ENCODE measurements around the gene ADGRV1.

ADGRV1 gene

DNA sequence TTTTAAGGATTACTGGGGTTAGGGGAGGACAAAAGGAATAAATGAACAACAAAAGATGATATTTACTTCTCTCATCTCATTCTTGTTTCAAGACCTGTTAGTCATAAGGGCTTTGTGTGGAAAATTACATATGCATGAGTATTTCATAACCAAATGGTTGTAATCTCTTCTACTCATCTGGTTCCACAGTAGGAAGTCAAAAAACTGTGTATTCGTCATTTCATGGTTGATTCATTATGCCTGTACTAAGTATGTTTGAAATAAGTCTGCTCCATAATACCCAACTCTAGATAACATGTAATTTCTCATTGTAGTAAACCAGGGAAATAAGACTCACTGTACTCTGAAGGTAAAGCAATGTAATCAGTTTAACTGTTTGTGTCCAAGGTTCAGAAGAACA lies 611.7 kb downstream of the ADGRV1 start:
- no peak for DNase-seq (ENCODE audit: low spot score)
- no peak overlapping the region for H3K27ac ChIP-seq
- TF ChIP-seq, protein P1, sequence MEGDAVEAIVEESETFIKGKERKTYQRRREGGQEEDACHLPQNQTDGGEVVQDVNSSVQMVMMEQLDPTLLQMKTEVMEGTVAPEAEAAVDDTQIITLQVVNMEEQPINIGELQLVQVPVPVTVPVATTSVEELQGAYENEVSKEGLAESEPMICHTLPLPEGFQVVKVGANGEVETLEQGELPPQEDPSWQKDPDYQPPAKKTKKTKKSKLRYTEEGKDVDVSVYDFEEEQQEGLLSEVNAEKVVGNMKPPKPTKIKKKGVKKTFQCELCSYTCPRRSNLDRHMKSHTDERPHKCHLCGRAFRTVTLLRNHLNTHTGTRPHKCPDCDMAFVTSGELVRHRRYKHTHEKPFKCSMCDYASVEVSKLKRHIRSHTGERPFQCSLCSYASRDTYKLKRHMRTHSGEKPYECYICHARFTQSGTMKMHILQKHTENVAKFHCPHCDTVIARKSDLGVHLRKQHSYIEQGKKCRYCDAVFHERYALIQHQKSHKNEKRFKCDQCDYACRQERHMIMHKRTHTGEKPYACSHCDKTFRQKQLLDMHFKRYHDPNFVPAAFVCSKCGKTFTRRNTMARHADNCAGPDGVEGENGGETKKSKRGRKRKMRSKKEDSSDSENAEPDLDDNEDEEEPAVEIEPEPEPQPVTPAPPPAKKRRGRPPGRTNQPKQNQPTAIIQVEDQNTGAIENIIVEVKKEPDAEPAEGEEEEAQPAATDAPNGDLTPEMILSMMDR (IDR thresholded peaks at IDR 0.05): no peak
- H3K4me3 ChIP-seq: no peak overlapping the region

DNA sequence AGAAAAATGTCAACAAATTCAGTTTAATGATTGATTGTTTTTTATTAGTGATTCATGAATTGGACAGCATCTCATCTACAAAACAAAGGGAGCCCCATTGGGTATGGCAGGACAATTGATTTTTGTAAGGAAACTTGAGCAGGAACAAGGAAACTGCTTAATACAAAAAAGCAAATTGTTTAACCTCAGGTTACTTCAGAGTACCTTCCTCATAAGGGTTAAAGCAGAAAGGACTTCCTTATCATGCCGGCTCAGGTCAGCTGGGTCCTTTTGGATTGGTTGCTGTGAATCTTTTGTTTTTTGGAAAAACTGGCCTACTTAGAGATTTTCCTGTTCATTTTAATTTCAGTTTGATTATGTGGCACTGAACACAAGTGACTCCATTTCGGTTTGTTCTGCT lies 612.7 kb downstream of the ADGRV1 start:
- no peak for DNase-seq (ENCODE audit: low spot score)
- no peak overlapping the region for H3K27ac ChIP-seq
- TF ChIP-seq, protein P1 (IDR thresholded peaks at IDR 0.05): no peak
- no peak overlapping the region for H3K4me3 ChIP-seq

DNA sequence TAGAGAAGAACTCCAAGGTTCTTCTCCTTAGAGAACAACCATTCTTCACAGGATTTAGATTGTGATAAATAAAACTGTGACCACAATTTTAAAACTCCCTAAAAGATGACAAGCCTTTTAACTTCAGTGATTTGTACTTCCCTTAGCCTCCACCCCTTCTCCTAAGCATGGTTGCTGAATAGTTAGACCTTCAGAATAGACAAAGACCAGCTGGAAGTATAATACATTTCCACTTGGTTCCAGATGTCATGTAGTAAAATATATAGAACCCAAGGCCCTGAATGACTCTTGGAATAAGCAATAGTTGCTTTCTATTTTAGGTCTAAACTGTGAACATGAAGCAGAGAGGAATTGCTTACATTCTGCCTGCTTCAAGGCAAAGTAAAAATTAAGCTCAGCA lies 615.8 kb downstream of the ADGRV1 start:
- DNase-seq (ENCODE audit: low spot score): no peak
- Histone ChIP-seq H3K4me3 (no peak overlapping the region), H3K27ac (no peak overlapping the region)
- TF ChIP-seq, protein P1 (IDR thresholded peaks at IDR 0.05): no peak

DNA sequence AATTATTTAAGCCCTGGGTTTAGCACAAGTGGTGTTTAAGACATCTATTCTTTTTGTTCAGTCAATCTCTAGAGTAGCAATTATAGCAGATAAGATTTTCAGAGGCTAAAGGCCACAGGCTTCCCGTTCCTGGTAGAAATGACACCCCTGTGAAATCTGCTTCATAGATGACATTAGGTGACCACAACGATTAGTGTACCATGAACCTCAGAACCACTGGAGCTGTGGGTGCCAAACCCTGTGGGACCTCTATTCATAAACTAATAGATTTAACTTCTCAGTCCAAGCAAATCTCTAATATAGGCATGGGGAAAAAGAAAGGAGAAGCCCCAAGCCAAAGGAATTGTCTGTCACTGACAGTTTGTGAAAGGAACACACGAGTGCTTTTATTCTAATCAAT lies 617.1 kb downstream of the ADGRV1 start:
- no peak overlapping the region for H3K27ac ChIP-seq
- DNase-seq (ENCODE audit: low spot score): no peak
- TF ChIP-seq, protein P1 (IDR thresholded peaks at IDR 0.05): no peak
- H3K4me3 ChIP-seq: no peak overlapping the region

DNA sequence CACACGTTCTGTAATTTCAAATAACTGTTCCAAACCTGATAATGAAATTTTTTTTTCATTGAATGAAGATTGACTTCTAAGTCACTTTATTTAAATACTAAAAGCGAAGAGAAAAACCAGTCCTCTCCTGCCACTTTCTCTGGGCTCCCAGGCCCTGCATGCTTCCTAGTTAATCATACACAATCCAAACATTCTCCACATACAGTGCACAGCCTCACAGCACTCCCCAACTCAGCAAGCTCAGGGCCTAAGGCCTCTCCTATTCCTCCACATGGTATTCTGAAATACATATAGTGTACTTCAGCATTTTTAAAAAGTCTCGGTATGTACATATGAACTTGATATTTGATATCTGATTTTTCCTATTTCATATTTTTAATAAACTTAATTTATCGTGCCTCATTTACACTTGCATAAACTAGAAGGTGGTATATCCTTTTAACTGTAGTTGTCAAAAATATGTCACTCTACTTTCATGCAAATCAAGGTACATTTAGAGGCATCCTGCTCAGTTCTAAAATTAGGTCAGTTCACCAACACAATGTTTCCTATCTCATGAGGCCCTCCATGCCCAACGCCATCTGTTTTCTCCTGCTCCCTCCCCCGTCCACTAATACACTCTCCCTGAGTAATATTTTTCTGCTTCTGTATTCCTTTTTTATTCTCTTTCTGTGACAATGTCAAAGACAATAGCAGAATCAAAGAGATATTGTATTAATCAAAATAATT lies 617.9 kb downstream of the ADGRV1 start:
- no peak for DNase-seq (ENCODE audit: low spot score)
- Histone ChIP-seq H3K27ac (no peak overlapping the region), H3K4me3 (no peak overlapping the region)
- TF ChIP-seq, protein P1 (IDR thresholded peaks at IDR 0.05): no peak

DNA sequence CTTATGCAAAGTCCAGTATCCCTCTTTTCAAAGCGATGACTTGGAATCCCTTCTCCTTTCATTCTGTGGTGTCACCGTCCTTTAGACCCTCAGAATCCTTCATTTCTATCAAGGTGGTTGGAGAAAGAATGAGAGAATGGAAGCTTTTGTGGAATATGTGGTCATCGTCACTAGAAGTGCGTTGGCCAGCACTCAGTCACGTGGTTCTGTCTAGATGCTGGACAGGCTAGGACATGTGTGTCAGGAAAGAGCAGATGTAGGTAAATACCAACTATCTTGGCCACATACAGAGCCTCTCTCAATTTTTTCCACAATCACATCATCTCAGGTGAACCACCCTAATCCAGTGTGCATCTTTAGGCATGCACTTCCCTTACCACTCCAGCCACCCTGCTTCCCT lies 618.5 kb downstream of the ADGRV1 start:
- TF ChIP-seq, protein P1 (IDR thresholded peaks at IDR 0.05): no peak
- H3K4me3 ChIP-seq: no peak overlapping the region
- H3K27ac ChIP-seq: no peak overlapping the region
- no peak for DNase-seq (ENCODE audit: low spot score)

DNA sequence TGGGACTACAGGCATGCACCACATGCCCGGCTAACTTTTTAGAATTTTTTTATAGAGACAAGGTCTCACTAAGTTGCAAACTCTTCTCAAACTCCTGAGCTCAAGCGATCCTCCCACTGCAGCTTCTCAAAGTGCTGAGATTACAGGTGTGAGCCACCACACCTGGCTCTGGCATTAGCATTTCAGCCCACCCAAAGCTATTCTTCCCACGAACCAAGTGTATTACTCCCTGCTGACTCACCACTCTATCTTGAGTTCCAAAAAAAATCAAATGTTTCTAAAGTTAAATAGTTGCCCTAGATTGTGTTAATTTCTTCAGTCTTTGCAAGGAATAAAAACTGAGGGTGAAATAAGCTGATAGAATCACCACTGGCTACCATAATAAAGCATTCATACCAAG lies 619.0 kb downstream of the ADGRV1 start:
- TF ChIP-seq, protein P1 (IDR thresholded peaks at IDR 0.05): no peak
- Histone ChIP-seq H3K4me3 (no peak overlapping the region), H3K27ac (no peak overlapping the region)
- DNase-seq (ENCODE audit: low spot score): no peak
